NT2/D1 (cell line): ENCODE data around the gene BPIFA3.

ENCODE experiments used
- YY1 ChIP-seq: IDR thresholded peaks from 2 replicates; pipeline ENCODE4 v1.6.1; 2011; ENCODE audit not compliant: insufficient read length, insufficient read depth
- ZNF274 ChIP-seq: IDR thresholded peaks from 2 replicates; pipeline ENCODE4 v1.6.1; 2011; ENCODE audit warnings: mild to moderate bottlenecking, low read depth, low read length

DNA sequence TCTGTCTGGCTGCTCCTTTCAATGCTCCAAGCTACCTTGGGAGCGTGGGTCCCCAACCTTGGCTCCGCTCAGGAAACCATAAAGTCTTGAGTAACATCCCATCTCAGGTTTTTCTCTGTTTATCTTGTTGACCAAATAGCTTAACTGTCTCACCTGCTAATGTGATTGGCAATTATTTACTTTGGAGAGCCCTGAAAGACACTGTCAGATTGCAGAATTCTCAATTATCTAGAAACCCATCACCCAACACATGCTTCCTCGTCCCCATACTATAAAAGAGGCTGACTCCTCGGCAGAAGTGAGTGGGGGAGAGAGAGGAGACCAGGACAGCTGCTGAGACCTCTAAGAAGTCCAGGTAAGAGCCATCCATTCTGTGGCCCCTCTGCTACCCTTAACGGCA, 18.5 kb downstream of the BPIFA3 start, which contains the start of gene BPIFA1:
- TF ChIP-seq YY1 (no peak), ZNF274 (no peak)
